ENCODE data around the gene RAB39B. TPM values are rescaled to one million over a fixed set of nuclear protein-coding genes. Genes with fewer than 3 reads are reported as not detected.

Gene RAB39B, protein sequence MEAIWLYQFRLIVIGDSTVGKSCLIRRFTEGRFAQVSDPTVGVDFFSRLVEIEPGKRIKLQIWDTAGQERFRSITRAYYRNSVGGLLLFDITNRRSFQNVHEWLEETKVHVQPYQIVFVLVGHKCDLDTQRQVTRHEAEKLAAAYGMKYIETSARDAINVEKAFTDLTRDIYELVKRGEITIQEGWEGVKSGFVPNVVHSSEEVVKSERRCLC
- total RNA-seq = 0.83 and 0.85 TPM in 2 replicates

GRCh38 chrX:155263854-155264628 is at the start of gene RAB39B:
Gene RAB39B (minus strand): TSS chrX:155264491. CDS start chrX:155264288, 203 bp downstream.

DNA sequence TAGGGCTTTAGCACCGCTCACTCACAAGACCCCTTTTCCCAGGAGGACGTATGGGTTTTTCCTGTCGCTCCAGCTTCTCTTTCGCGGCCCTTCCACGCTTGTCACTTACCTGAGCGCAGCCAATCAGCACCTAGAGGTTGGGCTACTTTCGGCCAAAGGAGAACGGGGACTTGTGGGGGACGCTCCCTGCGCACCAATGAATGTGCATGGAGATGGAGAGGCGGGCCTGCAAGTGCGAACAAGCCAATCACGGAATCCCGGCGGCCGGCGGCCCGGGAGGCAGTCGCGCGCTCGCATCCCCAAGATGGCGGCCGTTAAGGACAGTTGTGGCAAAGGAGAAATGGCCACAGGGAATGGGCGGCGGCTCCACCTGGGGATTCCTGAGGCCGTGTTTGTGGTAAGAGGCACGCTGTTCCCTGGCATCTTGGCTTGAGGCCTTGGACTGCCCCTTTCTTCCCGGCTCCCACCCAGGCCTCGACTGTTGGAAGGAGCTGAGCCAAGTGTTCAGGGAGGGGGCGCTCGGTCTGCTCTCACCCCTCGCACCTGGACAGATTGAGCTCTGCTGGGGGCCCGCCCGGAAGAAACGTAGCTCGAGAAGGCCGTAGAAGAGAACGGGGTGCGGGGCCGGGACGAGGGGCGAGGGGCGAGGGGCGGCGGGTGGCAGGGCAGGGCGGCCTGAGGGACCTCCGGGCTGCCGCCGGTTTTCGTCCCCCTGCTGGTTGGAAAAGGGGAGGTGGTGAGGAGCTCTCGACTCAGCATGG is 47.9 kb downstream of the RAB39B start, which contains the start of gene VBP1:
Gene VBP1, plus strand, starts transcription at position 282 of the 761 bp plus-strand sequence. Its CDS starts 23 bp downstream, at position 305.

Other genes with a start within 250 kb of the RAB39B start
- gene F8, start 241.8 kb downstream of the RAB39B start, total RNA-seq = 4.4 and 5.6 TPM in 2 replicates
- 33.6 and 59.7 TPM in 2 replicates for gene FUNDC2, start 237.6 kb downstream of the RAB39B start, total RNA-seq
- gene CMC4, start 193.4 kb downstream of the RAB39B start, total RNA-seq = 5.4 and 9.1 TPM in 2 replicates
- 24.9 and 25.3 TPM in 2 replicates for gene MTCP1, start 193.4 kb downstream of the RAB39B start, total RNA-seq
- gene BRCC3, start 193.0 kb downstream of the RAB39B start, total RNA-seq = 8.2 and 10.8 TPM in 2 replicates
- gene VBP1, start 48.0 kb downstream of the RAB39B start, total RNA-seq = 42.4 and 47.6 TPM in 2 replicates
- 3.7 and 3.9 TPM in 2 replicates for gene CLIC2, start 70.1 kb upstream of the RAB39B start, total RNA-seq
- not detected in 2 replicates for gene F8A2, start 117.6 kb upstream of the RAB39B start, total RNA-seq
- 0.55 and 1.3 TPM in 2 replicates for gene F8A3, start 194.1 kb upstream of the RAB39B start, total RNA-seq

Measured in smooth muscle cell of bladder (primary cell).